A549 (cell line): ENCODE results near the gene SLC12A7.

ENCODE experiments used
- CTCF ChIP-seq: fragments of >200 bp; sonication (Bioruptor Twin); formaldehyde crosslinking; IDR thresholded peaks from 3 replicates; pipeline ENCODE4 v1.5.1; 2016
- EP300 ChIP-seq, 2 experiments: fragments of >200 bp; sonication (Bioruptor Twin); formaldehyde crosslinking; IDR thresholded peaks; 2 replicates in 1 of 2; 3 replicates in 1 of 2; pipeline ENCODE4 v1.6.1; 2016 to 2017
- HOXB5 ChIP-seq: fragments of 250-450 bp; sonication (Bioruptor Pico); IDR thresholded peaks from 2 replicates; pipeline ENCODE4 v1.5.0; 2020; ENCODE audit warnings: mild to moderate bottlenecking, moderate library complexity
- JUN ChIP-seq, 2 experiments: fragments of >200 bp; sonication (Bioruptor Twin); formaldehyde crosslinking; IDR thresholded peaks; 2 replicates in 1 of 2; 3 replicates in 1 of 2; pipeline ENCODE4 v1.6.1; 2016 to 2017
- KDM1A ChIP-seq: fragments of 200-600 bp; sonication (generic); IDR thresholded peaks from 2 replicates; pipeline ENCODE4 v1.6.1; 2016; ENCODE audit warnings: low read depth, mild to moderate bottlenecking
- MAFK ChIP-seq: fragments of 450-650 bp; IDR thresholded peaks from 2 replicates; pipeline ENCODE4 v1.6.1; 2014; ENCODE audit not compliant: partially characterized antibody
- MYC ChIP-seq: IDR thresholded peaks from 2 replicates; pipeline ENCODE4 v1.6.1; 2012; ENCODE audit warnings: mild to moderate bottlenecking, inconsistent platforms, low read length, improper control_type of control experiment, borderline replicate concordance
- POLR2A ChIP-seq: IDR thresholded peaks from 2 replicates; pipeline ENCODE4 v1.6.1; 2012; ENCODE audit warnings: mild to moderate bottlenecking, low read length
- RAD21 ChIP-seq, 2 experiments: fragments of >200 bp in 1 of 2; sonication (Bioruptor Twin) in 1 of 2; formaldehyde crosslinking in 1 of 2; IDR thresholded peaks in 1 of 2; conservative IDR thresholded peaks in 1 of 2; 2 replicates in 1 of 2; 3 replicates in 1 of 2; pipeline ENCODE4 v1.6.1; 2012 to 2018; ENCODE audit warnings: inconsistent platforms in 1 of 2
- RCOR1 ChIP-seq: fragments of 150-350 bp; IDR thresholded peaks from 2 replicates; pipeline ENCODE4 v1.6.1; 2014; ENCODE audit warnings: antibody characterized with exemption, low read length, low read depth
- REST ChIP-seq: fragments of 200-600 bp; sonication (generic); IDR thresholded peaks from 2 replicates; pipeline ENCODE4 v1.6.1; 2016; ENCODE audit warnings: antibody characterized with exemption, mild to moderate bottlenecking, moderate library complexity
- RNF2 ChIP-seq: fragments of 200-600 bp; sonication (generic); IDR thresholded peaks from 2 replicates; pipeline ENCODE4 v1.6.1; 2016; ENCODE audit warnings: low read depth, mild to moderate bottlenecking, antibody characterized with exemption, moderate library complexity, borderline replicate concordance
- SREBF2 ChIP-seq: fragments of 450-650 bp; IDR thresholded peaks from 2 replicates; pipeline ENCODE4 v1.6.1; 2014; ENCODE audit warnings: mild to moderate bottlenecking, moderate library complexity
- ZC3H11A ChIP-seq: fragments of 450-650 bp; IDR thresholded peaks from 2 replicates; pipeline ENCODE4 v1.6.1; 2014; ENCODE audit warnings: antibody characterized with exemption, mild to moderate bottlenecking

- TF ChIP-seq RNF2 = no peak
- TF ChIP-seq RCOR1 = no peak
- no peak for TF ChIP-seq KDM1A
- no peak for TF ChIP-seq JUN (IDR thresholded peaks at IDR 0.05)
- no peak for TF ChIP-seq CTCF
- TF ChIP-seq ZC3H11A = no peak
- no peak for TF ChIP-seq RAD21 (conservative IDR thresholded peaks at IDR 0.05 in 1 of 2, IDR thresholded peaks at IDR 0.05 in 1 of 2)
- no peak for TF ChIP-seq MYC
- TF ChIP-seq EP300 (IDR thresholded peaks at IDR 0.05) = no peak
- TF ChIP-seq POLR2A = no peak
- no peak for TF ChIP-seq REST
- no peak for TF ChIP-seq HOXB5
- TF ChIP-seq MAFK = no peak
- TF ChIP-seq SREBF2 = no peak
Measured at GRCh38 chr5:1152771-1153282, 41.0 kb upstream of the SLC12A7 start.
